H9 (cell line): ENCODE data around the gene MTCP1. TPM values are rescaled to one million over a fixed set of nuclear protein-coding genes. Genes with fewer than 3 reads are reported as not detected.

Source experiments
- DNase-seq: peaks from one replicate; pipeline ENCODE4 v3.0.0-alpha.2; 2017
- H2AFZ ChIP-seq: one replicate; pipeline ENCODE4 v1.6.1; 2013; ENCODE audit warnings: mild to moderate bottlenecking, low read length, control low read depth, moderate library complexity
- H2AK5ac ChIP-seq: 2 replicates; pipeline ENCODE4 v1.6.1; 2013; ENCODE audit warnings: low read length, control low read depth, mixed read lengths; ENCODE audit not compliant: insufficient read length
- H2BK120ac ChIP-seq: one replicate; pipeline ENCODE4 v1.6.1; 2013; ENCODE audit warnings: low read depth, mild to moderate bottlenecking, low read length, control low read depth, inconsistent platforms; ENCODE audit not compliant: poor library complexity, severe bottlenecking
- H2BK12ac ChIP-seq: 2 replicates; pipeline ENCODE4 v1.6.1; 2013; ENCODE audit warnings: low read length, control low read depth, mixed read lengths, low read depth; ENCODE audit not compliant: insufficient read length
- H2BK15ac ChIP-seq: 2 replicates; pipeline ENCODE4 v1.6.1; 2013; ENCODE audit warnings: low read depth, low read length, control low read depth
- H2BK20ac ChIP-seq: one replicate; pipeline ENCODE4 v1.6.1; 2013; ENCODE audit warnings: low read depth, mild to moderate bottlenecking, low read length, control low read depth, inconsistent platforms; ENCODE audit not compliant: poor library complexity, severe bottlenecking
- H2BK5ac ChIP-seq: 2 replicates; pipeline ENCODE4 v1.6.1; 2013; ENCODE audit warnings: low read length, control low read depth, mixed read lengths; ENCODE audit not compliant: insufficient read length
- H3K14ac ChIP-seq: 2 replicates; pipeline ENCODE4 v1.6.1; 2013; ENCODE audit warnings: low read length, control low read depth; ENCODE audit not compliant: insufficient read depth
- H3K18ac ChIP-seq: 2 replicates; pipeline ENCODE4 v1.6.1; 2013; ENCODE audit warnings: low read depth, mild to moderate bottlenecking, mixed read lengths, low read length, control low read depth; ENCODE audit not compliant: insufficient read length
- H3K23ac ChIP-seq: 2 replicates; pipeline ENCODE4 v1.6.1; 2013; ENCODE audit warnings: low read length, control low read depth, mixed read lengths, low read depth; ENCODE audit not compliant: insufficient read length
- H3K23me2 ChIP-seq: 2 replicates; pipeline ENCODE4 v1.6.1; 2013; ENCODE audit warnings: low read depth, mild to moderate bottlenecking, mixed read lengths, low read length, control low read depth; ENCODE audit not compliant: insufficient read length, poor library complexity, severe bottlenecking
- H3K27ac ChIP-seq: 2 replicates; pipeline ENCODE4 v1.5.1; 2013; ENCODE audit warnings: low read length, control low read depth, mixed read lengths, low read depth; ENCODE audit not compliant: insufficient read length
- H3K27me3 ChIP-seq: 2 replicates; pipeline ENCODE4 v1.6.1; 2013; ENCODE audit warnings: low read length, control low read depth, inconsistent platforms; ENCODE audit not compliant: insufficient read depth
- H3K4ac ChIP-seq: 2 replicates; pipeline ENCODE4 v1.6.1; 2013; ENCODE audit warnings: low read depth, mild to moderate bottlenecking, control low read depth, inconsistent platforms, low read length, moderate library complexity
- H3K4me1 ChIP-seq: 2 replicates; pipeline ENCODE4 v1.6.1; 2013; ENCODE audit warnings: low read length, control low read depth, inconsistent platforms; ENCODE audit not compliant: insufficient read depth
- H3K4me2 ChIP-seq: 2 replicates; pipeline ENCODE4 v1.6.1; 2013; ENCODE audit warnings: low read length, control low read depth, mixed read lengths; ENCODE audit not compliant: insufficient read length, insufficient read depth
- H3K56ac ChIP-seq: 2 replicates; pipeline ENCODE4 v1.6.1; 2013; ENCODE audit warnings: low read depth, mild to moderate bottlenecking, mixed read lengths, low read length, control low read depth; ENCODE audit not compliant: insufficient read length
- H3K79me1 ChIP-seq: 2 replicates; pipeline ENCODE4 v1.6.1; 2013; ENCODE audit warnings: low read depth, mild to moderate bottlenecking, moderate library complexity, low read length, control low read depth, inconsistent platforms; ENCODE audit not compliant: insufficient read depth, poor library complexity, severe bottlenecking
- H3K79me2 ChIP-seq: 2 replicates; pipeline ENCODE4 v1.6.1; 2013; ENCODE audit warnings: low read length, control low read depth, inconsistent platforms; ENCODE audit not compliant: insufficient read depth
- H3K9ac ChIP-seq: 2 replicates; pipeline ENCODE4 v1.6.1; 2013; ENCODE audit warnings: low read length, control low read depth, mixed read lengths; ENCODE audit not compliant: insufficient read length; ENCODE audit errors: extremely low read depth
- H3K9me3 ChIP-seq: one replicate; pipeline ENCODE4 v1.6.1; 2013; ENCODE audit warnings: low read depth, low read length, inconsistent platforms; ENCODE audit not compliant: control insufficient read depth
- H3T11ph ChIP-seq: one replicate; pipeline ENCODE4 v1.6.1; 2013; ENCODE audit warnings: mild to moderate bottlenecking, low read length, control low read depth, inconsistent platforms
- H4K20me1 ChIP-seq: one replicate; pipeline ENCODE4 v1.6.1; 2013; ENCODE audit not compliant: control insufficient read depth, insufficient read length, insufficient read depth
- H4K5ac ChIP-seq: 2 replicates; pipeline ENCODE4 v1.6.1; 2013; ENCODE audit warnings: low read depth, mild to moderate bottlenecking, mixed read lengths, low read length, control low read depth; ENCODE audit not compliant: insufficient read length
- H4K8ac ChIP-seq: replicated peaks from 2 replicates; pipeline ENCODE4 v1.6.1; 2013; ENCODE audit warnings: low read length, control low read depth, mixed read lengths, low read depth; ENCODE audit not compliant: insufficient read length
- H4K91ac ChIP-seq: 2 replicates; pipeline ENCODE4 v1.6.1; 2013; ENCODE audit warnings: low read depth, mild to moderate bottlenecking, moderate library complexity, mixed read lengths, low read length, control low read depth; ENCODE audit not compliant: insufficient read length
- H3K27ac Mint-ChIP-seq, 3 experiments: 2 replicates in 2 of 3; 3 replicates in 1 of 3; pipeline ENCODE4 v1.8.0; 2020 to 2021; ENCODE audit warnings: mixed read lengths in 3 of 3, mild to moderate bottlenecking in 1 of 3, moderate library complexity in 1 of 3
- H3K27me3 Mint-ChIP-seq: 2 replicates; pipeline ENCODE4 v1.8.0; 2021; ENCODE audit warnings: low read depth, mild to moderate bottlenecking, moderate library complexity, mixed read lengths
- H3K36me3 Mint-ChIP-seq, 3 experiments: 2 replicates in 2 of 3; 3 replicates in 1 of 3; pipeline ENCODE4 v1.8.0; 2020 to 2021; ENCODE audit warnings: low read depth in 3 of 3, mixed read lengths in 3 of 3; ENCODE audit not compliant: insufficient read depth in 1 of 3
- H3K4me1 Mint-ChIP-seq, 2 experiments: 2 replicates each; pipeline ENCODE4 v1.8.0; 2020; ENCODE audit warnings: mixed read lengths in 2 of 2
- H3K4me3 Mint-ChIP-seq, 2 experiments: 2 replicates in 1 of 2; 3 replicates in 1 of 2; pipeline ENCODE4 v1.8.0; 2020 to 2021; ENCODE audit warnings: mild to moderate bottlenecking in 2 of 2, mixed read lengths in 2 of 2, moderate library complexity in 1 of 2
- H3K9me3 Mint-ChIP-seq, 2 experiments: 2 replicates in 1 of 2; 3 replicates in 1 of 2; pipeline ENCODE4 v1.8.0; 2020; ENCODE audit warnings: mild to moderate bottlenecking in 2 of 2, mixed read lengths in 2 of 2, moderate library complexity in 1 of 2
- CTCF ChIP-seq: fragments of 200-600 bp; sonication (generic); conservative IDR thresholded peaks from 3 replicates; pipeline ENCODE4 v1.8.0; 2021; ENCODE audit warnings: antibody characterized with exemption, mild to moderate bottlenecking
- WGBS: extraction: QIAGEN DNeasy Blood & Tissue Kit; methylation state at CpG from one replicate; pipeline ENCODE4 v1.1.7; 2013; ENCODE audit warnings: missing lambda C conversion rate, low lambda C conversion rate, mixed read lengths; ENCODE audit not compliant: insufficient read length; ENCODE audit errors: extremely low coverage; 5-methylcytosine and 5-hydroxymethylcytosine counted together
- total RNA-seq: library from RNA; stranded (reverse); gene quantifications from 2 replicates; pipeline ENCODE4 v1.2.1, GENCODE V29; 2021

Gene MTCP1
- total RNA-seq, 1 experiment from 2014 or later, result 21.4 TPM

DNA sequence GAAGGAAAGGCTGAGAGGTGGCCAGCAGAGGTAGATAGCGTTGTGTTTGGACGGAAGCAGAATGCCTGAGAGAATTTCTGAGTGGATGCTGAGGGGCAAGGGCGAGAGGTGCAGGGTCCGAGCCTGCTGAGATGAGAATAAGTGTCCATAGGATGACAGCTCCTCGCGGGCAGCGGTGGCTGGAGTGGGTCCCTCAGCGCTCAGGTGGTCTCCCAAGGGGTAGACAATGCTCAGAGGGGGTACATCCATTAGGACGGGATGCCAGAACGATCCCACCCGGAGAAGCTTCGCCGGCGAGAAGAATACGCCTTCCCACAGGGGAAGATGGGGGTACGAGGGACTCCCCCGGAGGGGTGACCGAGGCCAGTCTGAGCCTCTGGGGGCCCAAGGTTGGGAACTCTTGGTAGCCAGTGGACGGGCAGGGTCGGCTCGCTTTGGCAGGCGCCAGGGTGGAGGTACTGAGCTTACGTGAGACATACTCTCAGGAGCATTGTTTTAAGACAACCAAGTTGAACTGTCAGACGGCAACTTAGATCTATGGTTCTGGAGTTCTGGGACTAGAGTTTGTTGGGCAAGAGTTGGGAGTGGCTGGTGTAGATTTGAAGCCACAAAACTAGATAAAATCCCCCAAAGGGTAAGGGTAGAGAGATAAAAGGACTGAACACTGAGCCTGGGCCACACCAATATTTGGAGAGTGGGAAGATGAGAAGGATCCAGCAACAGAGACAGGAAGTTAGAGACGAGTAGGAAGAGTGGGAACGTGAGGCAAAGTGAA is 16.2 kb upstream of the MTCP1 start:
- Mint-ChIP-seq H3K4me1 (no peaks in the 10 kb centered on the region), H3K9me3 (peaks cover 60 to 64% of the 10 kb centered on the region in 2 experiments), H3K4me3 (no peak overlapping the region), H3K27ac (peak overlapping the region in 1 of 3 experiments; percentile 36; a peak in 1 of 7 replicates), H3K36me3 (peaks cover 10 to 61% (median 23%) of the 10 kb centered on the region in 3 experiments), H3K27me3 (no peaks in the 10 kb centered on the region)
- Histone ChIP-seq H4K91ac (no peak overlapping the region), H4K8ac (no peak overlapping the region), H3K23ac (no peak overlapping the region), H3K4me1 (no peaks in the 10 kb centered on the region), H3K9me3 (peaks cover 22% of the 10 kb centered on the region), H3K14ac (no peak overlapping the region), H3K23me2 (no peaks in the 10 kb centered on the region), H3T11ph (no peak overlapping the region), H2AK5ac (no peak overlapping the region), H2BK20ac (no peak overlapping the region), H4K5ac (no peak overlapping the region), H3K4ac (no peak overlapping the region), H3K79me1 (no peaks in the 10 kb centered on the region), H3K27me3 (no peaks in the 10 kb centered on the region), H3K27ac (no peak overlapping the region), H3K56ac (no peak overlapping the region), H3K9ac (no peak overlapping the region), H2BK120ac (no peak overlapping the region), H3K4me2 (no peak overlapping the region), H2AFZ (no peak overlapping the region), H2BK12ac (no peak overlapping the region), H2BK5ac (no peak overlapping the region), H2BK15ac (no peak overlapping the region), H3K79me2 (no peaks in the 10 kb centered on the region), H3K18ac (no peak overlapping the region), H4K20me1 (no peaks in the 10 kb centered on the region)
- TF ChIP-seq CTCF, result no peak
- WGBS, result no CpG with 5 or more reads among the region's 26 CpGs
- no peak for DNase-seq
